Kidney epithelial cell (primary cell): ENCODE measurements around the gene COX5A. TPM values are rescaled to one million over a fixed set of nuclear protein-coding genes. Genes with fewer than 3 reads are reported as not detected.
"Not testable (repeated sequence)": the region's sequence is repeated elsewhere in the genome, so short reads cannot be mapped to it uniquely, and the experiment has no call there.

Experiments
- DNase-seq: peaks from one replicate; pipeline ENCODE4 v3.0.0-alpha.2; 2010; ENCODE audit warnings: low read depth
- H3K27me3 ChIP-seq: 2 replicates; pipeline ENCODE4 v1.6.0; 2011; ENCODE audit warnings: low read length; ENCODE audit not compliant: control insufficient read depth, insufficient read depth
- H3K36me3 ChIP-seq: 2 replicates; pipeline ENCODE4 v1.5.1; 2011; ENCODE audit warnings: low read length; ENCODE audit not compliant: control insufficient read depth, insufficient read depth
- H3K4me3 ChIP-seq: 2 replicates; pipeline ENCODE4 v1.5.1; 2011; ENCODE audit warnings: low read depth, mild to moderate bottlenecking, control low read depth, low read length
- CTCF ChIP-seq: IDR thresholded peaks from 2 replicates; pipeline ENCODE4 v1.5.1; 2011; ENCODE audit warnings: mild to moderate bottlenecking, moderate library complexity, low read length, control low read depth, inconsistent platforms; ENCODE audit not compliant: insufficient read depth, poor library complexity, severe bottlenecking
- total RNA-seq: library from RNA; depleted of rRNA; stranded (reverse); fragments of >200 nt; gene quantifications from 2 replicates; pipeline ENCODE4 v1.2.3, GENCODE V29; 2015

Gene COX5A
- total RNA-seq, 1 donor from 2014 or later, result 136 TPM

DNA sequence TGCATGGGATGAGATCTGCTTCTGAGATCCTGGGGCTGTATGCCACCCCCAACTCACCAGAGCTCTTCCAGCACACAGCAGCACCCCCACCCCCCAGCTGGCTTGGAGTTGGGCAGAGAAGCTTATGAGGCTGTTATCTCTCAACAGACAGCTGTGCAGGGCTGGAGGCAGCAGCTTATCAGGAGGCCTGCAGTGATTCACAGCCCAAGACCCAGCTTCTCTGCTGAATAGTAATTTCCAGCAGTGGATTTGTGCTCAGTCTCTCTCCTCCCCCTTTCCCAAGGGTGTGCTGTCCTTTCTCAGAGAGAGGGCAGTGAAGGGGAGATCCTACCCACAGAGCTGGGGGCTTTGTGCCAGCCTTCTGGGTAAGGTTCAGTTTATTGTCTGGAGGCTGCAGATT is 16.6 kb upstream of the COX5A start:
- peaks cover 13% of the 10 kb centered on the region for H3K27me3 ChIP-seq
- H3K36me3 ChIP-seq, result no peaks in the 10 kb centered on the region
- no peak overlapping the region for H3K4me3 ChIP-seq
- no peak for TF ChIP-seq CTCF
- no peak for DNase-seq

DNA sequence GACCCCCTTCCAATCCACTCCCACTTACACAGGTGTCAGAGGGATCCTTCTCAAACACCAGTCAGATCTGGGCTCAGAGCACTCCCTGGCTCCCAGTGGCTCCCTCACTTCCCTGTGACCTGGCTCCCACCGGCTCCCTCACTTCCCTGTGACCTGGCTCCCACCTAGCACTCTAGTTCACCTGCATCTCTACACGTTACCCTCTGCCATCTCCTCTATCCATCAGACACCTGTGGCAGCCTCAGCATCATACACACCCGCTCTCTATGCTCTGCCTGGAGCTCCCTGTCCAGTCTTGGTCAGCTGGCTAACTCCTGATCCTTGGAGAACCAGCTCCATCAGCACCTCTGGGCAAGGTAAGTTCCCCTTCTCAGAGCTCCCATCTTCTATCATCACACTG is 13.1 kb upstream of the COX5A start:
- no peak for TF ChIP-seq CTCF
- peaks cover 2% of the 10 kb centered on the region for H3K27me3 ChIP-seq
- H3K36me3 ChIP-seq, result no peaks in the 10 kb centered on the region
- no peak for DNase-seq
- no peak overlapping the region for H3K4me3 ChIP-seq

- Histone ChIP-seq H3K4me3 (no peak overlapping the region), H3K36me3 (no peaks in the 10 kb centered on the region), H3K27me3 (no peaks in the 10 kb centered on the region)
- TF ChIP-seq CTCF, result peak; percentile 99
- no peak for DNase-seq
Measured at GRCh38 chr15:74950078-74950908, 12.4 kb upstream of the COX5A start.

- no peak for DNase-seq
- no peak for TF ChIP-seq CTCF
- H3K27me3 ChIP-seq, result no peaks in the 10 kb centered on the region
- H3K36me3 ChIP-seq, result no peaks in the 10 kb centered on the region
- peak overlapping the region; percentile 92 for H3K4me3 ChIP-seq
Measured at GRCh38 chr15:74937272-74937589, 642 bp downstream of the COX5A start.

DNA sequence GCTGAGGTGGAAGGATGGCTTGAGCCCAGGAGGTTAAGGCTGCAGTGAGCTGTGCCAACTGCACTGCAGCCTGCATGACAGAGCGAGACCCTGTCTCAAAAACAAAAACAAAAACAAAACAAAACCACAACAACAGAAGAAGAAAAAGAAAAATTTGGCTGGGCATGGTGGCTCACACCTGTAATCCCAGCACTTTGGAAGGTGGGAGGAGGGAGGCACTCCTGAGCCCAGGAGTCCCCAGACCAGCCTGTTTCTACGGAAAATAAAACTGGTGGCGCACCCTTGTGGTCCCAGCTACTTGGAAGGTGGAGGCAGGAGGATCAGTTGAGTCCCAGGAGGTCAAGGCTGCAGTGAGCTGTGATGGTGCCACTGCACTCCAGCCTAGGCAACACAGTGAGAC is 2.7 kb downstream of the COX5A start:
- not testable (repeated sequence) for H3K4me3 ChIP-seq, H3K36me3 ChIP-seq, H3K27me3 ChIP-seq, DNase-seq
- TF ChIP-seq CTCF, result peak; percentile 9

DNA sequence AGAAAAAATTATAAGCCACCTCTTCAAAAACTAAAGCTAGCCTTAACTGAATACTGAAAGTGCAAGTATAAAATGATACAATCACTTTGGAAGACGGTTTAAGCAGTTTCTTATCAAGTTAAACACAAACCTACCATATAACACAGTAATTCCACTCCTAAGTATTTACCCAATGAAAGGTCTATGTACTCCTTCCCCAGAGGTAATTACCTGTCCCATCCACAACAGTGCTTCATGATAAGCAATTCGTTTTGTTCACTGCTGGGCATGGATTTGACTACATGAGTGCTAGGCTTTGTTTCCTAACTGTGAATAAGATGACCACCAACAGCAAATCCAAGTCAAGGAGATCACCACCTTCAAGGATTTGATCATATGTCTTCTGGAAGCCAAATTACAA is 4.3 kb downstream of the COX5A start:
- Histone ChIP-seq H3K36me3 (peaks cover 2% of the 10 kb centered on the region), H3K27me3 (no peaks in the 10 kb centered on the region), H3K4me3 (no peak overlapping the region)
- DNase-seq, result no peak
- TF ChIP-seq CTCF, result no peak
